PC-9 (cell line): ENCODE results near the gene SLPI. TPM values are rescaled to one million over a fixed set of nuclear protein-coding genes. Genes with fewer than 3 reads are reported as not detected.

Experiments
- BruUV-seq: library from RNA; stranded (reverse); fragments of 400-500 nt; replicated peaks from 2 replicates; lab custom pipeline; 2021; lab: Mats Ljungman, UMichigan
- CTCF ChIA-PET: fragments of 300-600 bp; sonication (Branson Sonifier 250); formaldehyde crosslinking; loops from one replicate; lab custom pipeline; 2022; ENCODE audit warnings: antibody characterized with exemption; lab: Charles Lee
- POLR2A ChIA-PET: fragments of 300-600 bp; sonication (Branson Sonifier 250); formaldehyde crosslinking; loops from one replicate; lab custom pipeline; 2022; ENCODE audit warnings: antibody characterized with exemption; ENCODE audit not compliant: unreplicated experiment; lab: Charles Lee
- DNase-seq, 2 experiments: peaks; one replicate each; pipeline versions ENCODE4 v3.0.0 to v3.0.0-alpha.2; 2015 to 2022; ENCODE audit warnings: mixed read lengths in 1 of 2
- H2AFZ ChIP-seq: fragments of 200-600 bp; sonication (generic); 2 replicates; pipeline ENCODE4 v1.8.1; 2017; ENCODE audit warnings: antibody characterized with exemption
- H3F3A ChIP-seq: fragments of 200-600 bp; sonication (generic); 2 replicates; pipeline ENCODE4 v1.8.1; 2017; ENCODE audit warnings: antibody characterized with exemption, mild to moderate bottlenecking, low read depth; ENCODE audit not compliant: insufficient read depth
- H3K27ac ChIP-seq: fragments of 200-600 bp; sonication (generic); 2 replicates; pipeline ENCODE4 v1.6.1; 2016; ENCODE audit warnings: mixed run types
- H3K27me3 ChIP-seq: fragments of 200-600 bp; sonication (generic); 2 replicates; pipeline ENCODE4 v1.6.1; 2016; ENCODE audit warnings: low read depth, mixed run types; ENCODE audit not compliant: insufficient read depth
- H3K36me3 ChIP-seq: fragments of 200-600 bp; sonication (generic); 2 replicates; pipeline ENCODE4 v1.6.1; 2016; ENCODE audit warnings: low read depth, mixed run types
- H3K4me1 ChIP-seq: fragments of 200-600 bp; sonication (generic); replicated peaks from 2 replicates; pipeline ENCODE4 v1.6.1; 2016; ENCODE audit warnings: mixed run types; ENCODE audit not compliant: insufficient read depth
- H3K4me2 ChIP-seq: fragments of 200-600 bp; sonication (generic); 2 replicates; pipeline ENCODE4 v1.6.1; 2017; ENCODE audit warnings: mixed run types
- H3K4me3 ChIP-seq: fragments of 200-600 bp; sonication (generic); 2 replicates; pipeline ENCODE4 v1.6.1; 2016; ENCODE audit warnings: mixed run types
- H3K79me2 ChIP-seq: fragments of 200-600 bp; sonication (generic); 2 replicates; pipeline ENCODE4 v1.6.1; 2017; ENCODE audit warnings: low read depth, mixed run types
- H3K9me2 ChIP-seq: fragments of 200-600 bp; sonication (generic); 2 replicates; pipeline ENCODE4 v1.8.1; 2017; ENCODE audit warnings: mild to moderate bottlenecking; ENCODE audit not compliant: insufficient read depth
- H3K9me3 ChIP-seq: fragments of 200-600 bp; sonication (generic); 2 replicates; pipeline ENCODE4 v1.8.1; 2016; ENCODE audit warnings: low read depth; ENCODE audit not compliant: insufficient read depth
- H4K20me1 ChIP-seq: fragments of 200-600 bp; sonication (generic); 2 replicates; pipeline ENCODE4 v1.8.1; 2017; ENCODE audit not compliant: insufficient read depth
- CTCF ChIP-seq: fragments of 200-600 bp; sonication (generic); conservative IDR thresholded peaks from 2 replicates; pipeline ENCODE4 v1.6.1; 2017; ENCODE audit warnings: mixed run types, antibody characterized with exemption, mild to moderate bottlenecking, moderate library complexity
- EZH2 ChIP-seq: fragments of 200-600 bp; sonication (generic); IDR thresholded peaks from 2 replicates; pipeline ENCODE4 v1.8.0; 2017; ENCODE audit warnings: antibody characterized with exemption, low read depth
- intact Hi-C: fragments of 100-400 bp; cut with micrococcal nuclease; formaldehyde crosslinking; loops from one replicate; pipeline ENCODE4 v1.10.0; 2022; ENCODE audit not compliant: unreplicated experiment
- total RNA-seq: library from RNA; stranded (reverse); gene quantifications from 2 replicates; pipeline ENCODE4 v1.2.3, GENCODE V29; 2021

SLPI gene
- total RNA-seq, 1 experiment from 2014 or later, result 55.1 TPM

GRCh38 chr20:45301824-45302271 is 47.5 kb upstream of the SLPI start:
- CTCF ChIA-PET, result interaction anchor here (0.6 to 1.3 kb wide), 7 partner anchors 8 to 532 kb away, joined by 3 to 7 read pairs (median 3); no protein-coding TSS in a partner anchor
- no TSS peak for BruUV-seq
- intact Hi-C loops, result no loop called here

GRCh38 chr20:45300961-45301360 is 46.6 kb upstream of the SLPI start:
- Histone ChIP-seq H3K27me3 (no peaks in the 10 kb centered on the region), H2AFZ (no peak overlapping the region), H3K9me3 (no peaks in the 10 kb centered on the region), H3K9me2 (no peaks in the 10 kb centered on the region), H3K36me3 (no peaks in the 10 kb centered on the region), H3K27ac (no peak overlapping the region), H3K4me2 (no peak overlapping the region), H4K20me1 (no peaks in the 10 kb centered on the region), H3F3A (no peaks in the 10 kb centered on the region), H3K79me2 (no peaks in the 10 kb centered on the region), H3K4me1 (no peaks in the 10 kb centered on the region), H3K4me3 (no peak overlapping the region)
- TF ChIP-seq CTCF (peak; percentile 59), EZH2 (no peak)
- DNase-seq, result peak in 1 of 2 experiments; percentile 30
- intact Hi-C loops, result no loop called here
- CTCF ChIA-PET, result interaction anchor here (0.6 kb wide), 1 partner anchor 18 kb away, joined by 5 read pairs; no protein-coding TSS in a partner anchor
- no TSS peak for BruUV-seq
- POLR2A ChIA-PET, result no interaction called here

More at GRCh38 chr20:45301824-45302271, 47.5 kb upstream of the SLPI start:
- Histone ChIP-seq H3K4me2 (no peak overlapping the region), H3F3A (no peaks in the 10 kb centered on the region), H3K27ac (no peak overlapping the region), H3K79me2 (no peaks in the 10 kb centered on the region), H3K4me1 (no peaks in the 10 kb centered on the region), H2AFZ (no peak overlapping the region), H3K9me3 (no peaks in the 10 kb centered on the region), H3K36me3 (no peaks in the 10 kb centered on the region), H4K20me1 (no peaks in the 10 kb centered on the region), H3K4me3 (no peak overlapping the region), H3K27me3 (no peaks in the 10 kb centered on the region), H3K9me2 (no peaks in the 10 kb centered on the region)
- TF ChIP-seq CTCF (no peak), EZH2 (no peak)
- POLR2A ChIA-PET, result no interaction called here
- DNase-seq, result no peak

- no peak overlapping the region for H3K4me2 ChIP-seq
- POLR2A ChIA-PET, result no interaction called here
- no peak overlapping the region for H2AFZ ChIP-seq
Observed at GRCh38 chr20:45299786-45300185, 45.4 kb upstream of the SLPI start.

More at GRCh38 chr20:45299786-45300185, 45.4 kb upstream of the SLPI start:
- Histone ChIP-seq H3K27me3 (no peaks in the 10 kb centered on the region), H3F3A (no peaks in the 10 kb centered on the region), H3K4me3 (no peak overlapping the region), H3K27ac (no peak overlapping the region), H3K4me1 (no peaks in the 10 kb centered on the region), H3K79me2 (no peaks in the 10 kb centered on the region), H3K9me3 (0 out of 2 replicates have a peak, but pooled peaks cover 3% of the 10 kb centered on the region), H4K20me1 (no peaks in the 10 kb centered on the region), H3K9me2 (no peaks in the 10 kb centered on the region), H3K36me3 (no peaks in the 10 kb centered on the region)
- no peak for DNase-seq
- TF ChIP-seq EZH2, result no peak
- TF ChIP-seq CTCF, result no peak
- CTCF ChIA-PET, result interaction anchor here (0.7 kb wide), 1 partner anchor 9 kb away, joined by 4 read pairs; no protein-coding TSS in a partner anchor
- BruUV-seq, result no TSS peak
- intact Hi-C loops, result loop anchor here (10.0 kb wide), 1 partner anchor 615 kb away; no protein-coding TSS in a partner anchor
